Stimulated activated CD4-positive, alpha-beta T cell treated with anti-CD3 and anti-CD28 coated beads, Interleukin-1b, Interleukin-23, amount 100 ng/mL, for 4 hours (primary cell): ENCODE data around the gene LOC101059915.

Source experiments
- DNase-seq, 2 donors: peaks; one replicate each; pipeline ENCODE4 v3.0.0-alpha.2; 2020; ENCODE audit warnings: low read depth in 2 of 2

Gene LOC101059915

GRCh38 chrX:71667328-71668247, at the start of gene LOC101059915:
Gene LOC101059915 (plus strand): TSS chrX:71667546.
- no peak for DNase-seq

DNA sequence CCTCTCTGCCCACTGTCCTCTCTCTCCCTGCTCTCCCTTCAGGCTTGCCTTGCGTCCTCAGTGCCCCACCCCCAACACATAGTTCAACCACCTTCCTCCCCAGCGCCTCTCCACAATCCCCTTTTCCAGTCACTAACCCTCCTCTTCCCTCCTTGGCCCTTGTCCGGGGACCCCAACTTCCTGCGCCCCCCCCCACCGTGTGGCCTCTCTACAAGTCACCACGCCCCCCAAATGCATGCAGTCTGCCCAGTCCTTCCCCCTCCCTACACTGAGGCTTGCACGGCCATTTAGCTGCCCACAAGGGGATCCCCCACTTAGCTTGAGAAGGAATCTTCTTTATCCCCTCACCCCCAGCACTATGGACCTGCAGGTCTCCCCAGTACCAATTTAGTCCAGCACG, 49.6 kb upstream of the LOC101059915 start:
- DNase-seq, result no peak

- DNase-seq, result peak in 1 of 2 donors; percentile 47
These were observed 49.0 kb upstream of the LOC101059915 start, which contains the start of gene CXCR3 for GRCh38 chrX:71618303-71618721. Gene CXCR3 (minus strand): TSS chrX:71618511. CDS start chrX:71618449, 62 bp downstream.

DNA sequence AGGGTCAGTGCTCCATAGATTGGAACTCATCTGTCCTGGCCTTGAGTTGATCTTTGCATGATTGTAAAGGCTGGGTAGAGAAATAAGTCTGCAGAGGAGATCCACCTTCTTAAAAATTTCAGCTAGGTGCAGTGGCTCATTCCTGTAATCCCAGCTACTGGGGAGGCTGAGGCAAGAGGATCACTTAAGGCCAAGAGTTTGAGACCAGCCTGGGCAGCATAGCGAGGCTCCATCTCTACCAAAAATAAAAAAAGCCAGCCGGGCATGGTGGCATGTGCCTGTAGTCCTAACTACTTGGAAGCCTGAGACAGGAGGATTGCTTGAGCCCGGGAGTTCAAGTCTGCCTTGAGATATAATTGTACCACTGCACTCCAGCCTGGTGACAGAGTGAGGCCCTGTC, 48.6 kb upstream of the LOC101059915 start:
- DNase-seq, result no peak

DNA sequence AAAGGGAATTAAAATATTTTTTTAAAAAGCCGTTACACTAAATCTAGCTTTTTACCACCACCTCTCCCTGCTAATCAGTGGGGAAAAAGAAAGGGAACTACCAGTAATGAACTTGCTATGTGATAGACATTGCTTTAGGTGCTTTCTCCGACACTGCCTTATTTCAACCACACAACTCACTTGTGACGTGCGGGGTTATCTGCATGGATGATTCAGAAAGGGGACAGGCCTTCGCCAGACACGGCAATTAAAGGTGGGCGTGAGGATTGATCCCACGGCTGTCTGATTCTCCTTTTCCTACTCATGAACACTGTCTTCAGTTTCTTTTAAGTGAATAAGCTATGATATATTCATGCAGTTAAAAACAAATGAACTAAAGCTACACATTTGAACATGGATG, 48.2 kb upstream of the LOC101059915 start:
- DNase-seq, result peak; percentile 36 to 48

GRCh38 chrX:71619986-71620385, 47.4 kb upstream of the LOC101059915 start:
- no peak for DNase-seq

GRCh38 chrX:71621603-71622002, 45.7 kb upstream of the LOC101059915 start:
- DNase-seq, result no peak

DNA sequence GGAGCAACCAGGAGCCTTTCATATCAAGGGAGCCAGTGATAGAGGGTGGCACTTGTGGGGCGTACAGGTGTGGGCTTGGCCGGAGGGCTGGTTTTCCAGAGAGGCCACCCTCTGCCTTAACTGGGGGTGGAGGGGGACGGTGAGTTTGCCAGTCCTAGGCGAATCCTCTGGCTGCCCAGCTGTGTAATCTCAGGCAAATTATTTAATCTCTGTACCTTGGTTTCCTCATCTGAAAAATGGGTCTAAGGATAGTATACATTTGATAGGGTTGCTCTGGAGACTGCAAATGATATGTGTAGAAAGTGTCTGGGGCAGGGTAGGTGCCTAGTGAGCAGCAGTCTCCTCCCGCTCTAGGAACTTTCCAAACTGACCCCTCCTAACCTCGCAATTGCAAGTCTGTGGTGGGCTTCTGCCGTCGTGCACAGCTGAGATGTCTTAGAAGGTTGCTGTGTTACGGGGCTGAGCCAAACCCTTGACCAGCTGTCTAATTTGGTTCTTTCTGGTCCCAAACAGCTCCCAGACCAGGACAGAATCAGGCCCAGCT, 45.2 kb upstream of the LOC101059915 start:
- no peak for DNase-seq

DNA sequence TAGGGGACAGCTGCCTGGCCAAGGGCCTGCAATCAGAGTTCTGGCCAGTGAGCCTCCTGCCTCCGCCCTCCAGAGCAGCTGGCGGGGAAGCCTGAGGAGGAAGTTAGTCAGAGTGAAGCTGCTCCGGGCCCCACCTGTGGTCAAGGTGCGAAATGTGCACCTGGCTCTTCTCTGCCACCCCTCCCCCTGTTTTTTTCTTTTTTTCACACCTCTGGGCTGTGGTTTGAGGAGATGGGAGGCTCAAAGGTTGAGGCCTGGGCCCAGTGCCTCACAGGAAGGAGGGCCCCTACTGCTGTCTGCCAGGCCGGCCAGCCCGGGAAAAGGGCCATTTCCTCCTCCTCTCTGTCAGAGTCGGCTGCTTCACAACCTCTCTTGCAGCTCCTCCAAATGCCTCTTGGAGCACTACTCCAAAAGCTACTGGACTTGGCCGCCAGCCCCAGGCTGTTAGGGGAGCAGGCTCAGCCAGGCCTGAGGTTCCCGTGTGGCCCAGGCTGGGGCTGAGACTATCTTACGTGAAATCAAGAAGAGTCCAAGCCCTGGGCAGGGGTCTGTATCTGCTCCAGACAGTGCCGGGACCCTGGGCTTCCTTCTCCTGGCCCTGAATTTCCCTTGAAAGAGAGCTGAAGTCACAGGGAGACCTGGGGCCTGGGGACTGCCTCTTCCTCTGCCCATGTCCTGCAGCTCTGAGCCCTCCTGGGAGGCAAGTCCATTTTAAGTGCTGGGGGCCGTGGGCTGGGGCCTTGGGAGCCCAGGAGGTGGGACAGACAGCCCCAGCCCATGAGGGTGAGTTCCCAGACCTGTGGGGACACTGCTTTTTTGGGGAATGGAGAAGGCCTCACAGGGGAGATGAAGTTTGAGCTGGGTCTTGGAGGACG, 44.5 kb upstream of the LOC101059915 start:
- peak; percentile 22 to 33 for DNase-seq

DNA sequence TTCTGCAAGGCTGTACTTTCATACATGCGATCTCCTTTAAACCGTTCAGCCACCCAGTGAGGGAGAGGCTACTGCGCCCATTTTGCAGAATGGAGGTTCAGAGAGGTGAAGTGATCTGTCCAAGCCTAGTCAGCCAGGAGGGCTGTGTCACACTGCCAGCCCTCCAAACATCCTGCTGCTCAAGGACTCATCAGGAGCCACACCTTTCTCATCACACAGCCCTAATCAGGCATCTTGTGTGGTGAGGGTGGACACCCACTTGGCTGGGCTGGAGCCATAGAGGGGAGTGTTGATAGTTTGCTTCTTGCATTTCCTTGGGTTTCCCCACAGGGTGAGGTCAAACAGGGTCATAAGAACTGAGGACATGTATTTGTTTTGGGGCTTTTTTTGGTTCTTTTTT, 43.6 kb upstream of the LOC101059915 start:
- no peak for DNase-seq

DNA sequence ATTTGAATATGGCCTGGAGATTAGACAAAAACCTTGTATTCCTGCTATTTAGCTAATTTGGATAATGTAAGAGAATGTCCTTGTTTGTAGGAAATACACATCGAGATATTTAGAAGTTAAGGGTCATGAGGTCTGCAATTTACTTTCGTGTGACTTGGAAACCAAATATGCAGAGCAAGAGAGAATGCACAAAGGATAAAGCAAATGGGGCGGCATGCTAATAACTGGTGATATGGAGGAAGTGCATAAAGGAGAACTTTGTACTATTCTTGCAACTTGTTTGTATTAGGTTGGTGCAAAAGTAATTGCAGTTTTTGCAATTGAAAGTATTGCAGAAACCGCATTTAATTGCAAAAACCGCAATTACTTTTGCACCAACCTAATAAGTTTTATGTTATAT, 41.9 kb upstream of the LOC101059915 start:
- no peak for DNase-seq

- DNase-seq, result no peak
These were observed 40.8 kb upstream of the LOC101059915 start for GRCh38 chrX:71626576-71626975.

- DNase-seq, result no peak
These were observed 39.5 kb upstream of the LOC101059915 start for GRCh38 chrX:71627588-71628404.

DNA sequence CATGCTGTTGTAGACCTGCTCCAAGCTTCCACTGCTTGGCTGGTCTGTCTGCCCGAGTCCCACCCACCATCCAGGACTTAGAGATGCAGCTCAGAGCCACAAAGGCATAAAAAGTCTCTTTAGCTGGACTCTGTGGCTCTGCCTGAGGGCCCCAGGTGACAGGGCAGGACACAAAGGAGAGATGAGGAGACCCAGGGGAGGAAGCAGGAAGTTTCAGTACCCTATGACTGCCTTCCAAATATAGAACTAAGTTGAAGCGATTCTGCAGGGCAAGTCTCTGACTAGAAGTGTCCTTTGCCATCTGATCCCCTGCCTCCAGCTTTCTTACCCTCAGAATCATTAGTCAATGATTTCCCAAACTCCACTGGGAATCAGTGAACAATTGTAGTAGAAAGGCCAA, 37.9 kb upstream of the LOC101059915 start:
- no peak for DNase-seq

DNA sequence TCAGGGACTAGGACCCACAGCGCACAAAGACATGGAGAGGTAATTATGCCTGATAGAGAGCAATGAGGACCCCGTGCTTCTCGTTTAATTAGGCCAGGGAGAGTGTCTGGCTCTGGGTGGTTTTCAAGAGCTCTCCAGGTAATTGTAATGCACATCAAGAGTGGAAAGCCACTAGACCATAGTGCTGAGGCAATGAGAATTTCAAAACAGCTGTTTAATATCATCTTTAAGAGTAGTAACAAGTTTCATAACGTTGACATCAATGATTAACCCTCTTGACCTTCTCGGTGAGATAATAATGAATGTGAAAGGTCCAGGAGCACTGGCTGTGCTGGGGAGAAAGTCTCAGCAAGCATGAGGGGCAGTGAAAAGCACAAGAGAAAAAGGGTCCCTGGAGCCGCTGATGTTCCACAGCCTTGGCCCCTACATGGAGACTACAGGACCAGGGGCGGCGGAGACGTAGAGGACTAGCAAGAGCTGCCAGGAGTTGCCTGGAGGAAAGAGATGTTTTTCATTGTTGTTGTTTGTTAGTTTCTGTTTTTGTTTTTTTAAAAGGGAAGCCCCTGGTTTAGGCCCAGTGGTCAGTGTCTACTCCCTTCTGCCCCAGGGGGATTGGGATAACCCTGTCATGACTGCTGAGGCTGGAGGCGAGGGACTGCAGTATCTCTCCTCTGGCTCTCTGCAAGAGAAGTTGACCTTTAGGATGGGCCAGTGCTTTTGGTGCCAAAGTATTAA, 34.3 kb upstream of the LOC101059915 start:
- DNase-seq, result no peak

GRCh38 chrX:71634366-71634765, 33.0 kb upstream of the LOC101059915 start:
- no peak for DNase-seq

- DNase-seq, result no peak
These were observed 30.7 kb upstream of the LOC101059915 start for GRCh38 chrX:71636438-71637252.

- no peak for DNase-seq
These were observed 30.1 kb upstream of the LOC101059915 start for GRCh38 chrX:71637253-71637618.

DNA sequence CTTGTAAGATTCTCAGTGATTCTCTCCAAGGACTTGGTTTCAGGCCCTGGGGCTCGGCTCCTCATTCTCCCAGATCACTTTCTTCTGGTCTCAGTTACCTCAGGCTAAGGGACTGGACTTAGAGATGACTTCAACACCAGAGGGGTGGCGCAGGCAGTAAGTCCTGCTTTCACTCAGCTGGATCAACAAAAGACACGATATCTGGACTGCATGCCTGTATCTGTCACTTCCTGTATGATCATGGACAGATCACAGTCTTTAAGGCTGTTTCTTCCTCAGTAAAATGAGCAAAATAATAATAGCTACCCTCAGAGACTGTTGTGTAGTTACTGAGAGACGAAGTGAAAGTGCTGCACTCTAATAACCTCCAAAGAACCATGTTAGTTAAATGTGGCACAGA, 29.5 kb upstream of the LOC101059915 start:
- no peak for DNase-seq

DNA sequence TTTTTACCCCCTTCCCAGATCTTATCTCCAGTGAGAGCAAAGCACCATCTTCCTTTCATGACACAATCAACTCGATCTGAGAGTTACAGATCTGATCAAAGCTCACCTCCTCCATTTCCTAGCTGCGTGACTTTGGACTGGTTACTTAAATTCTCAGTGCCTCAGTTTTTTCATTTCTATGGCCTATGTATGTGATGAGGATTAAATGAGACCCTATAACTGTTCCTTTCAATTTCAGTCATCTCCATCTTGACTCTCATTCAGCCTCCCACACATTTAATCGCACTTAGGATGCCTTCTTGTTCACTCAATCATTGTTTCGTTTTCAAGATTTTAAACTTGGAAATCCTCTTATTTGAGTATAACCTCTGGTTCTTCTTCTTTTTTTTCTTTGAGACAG, 28.9 kb upstream of the LOC101059915 start:
- no peak for DNase-seq
